ENCODE data around the gene KLK14. TPM values are rescaled to one million over a fixed set of nuclear protein-coding genes. Genes with fewer than 3 reads are reported as not detected.
A peak's percentile ranks its signal among the peaks of the same experiment; 100 is the strongest.

KLK14 gene
- total RNA-seq, 2 experiments from 2014 or later, result 0.61 to 0.76 TPM

DNA sequence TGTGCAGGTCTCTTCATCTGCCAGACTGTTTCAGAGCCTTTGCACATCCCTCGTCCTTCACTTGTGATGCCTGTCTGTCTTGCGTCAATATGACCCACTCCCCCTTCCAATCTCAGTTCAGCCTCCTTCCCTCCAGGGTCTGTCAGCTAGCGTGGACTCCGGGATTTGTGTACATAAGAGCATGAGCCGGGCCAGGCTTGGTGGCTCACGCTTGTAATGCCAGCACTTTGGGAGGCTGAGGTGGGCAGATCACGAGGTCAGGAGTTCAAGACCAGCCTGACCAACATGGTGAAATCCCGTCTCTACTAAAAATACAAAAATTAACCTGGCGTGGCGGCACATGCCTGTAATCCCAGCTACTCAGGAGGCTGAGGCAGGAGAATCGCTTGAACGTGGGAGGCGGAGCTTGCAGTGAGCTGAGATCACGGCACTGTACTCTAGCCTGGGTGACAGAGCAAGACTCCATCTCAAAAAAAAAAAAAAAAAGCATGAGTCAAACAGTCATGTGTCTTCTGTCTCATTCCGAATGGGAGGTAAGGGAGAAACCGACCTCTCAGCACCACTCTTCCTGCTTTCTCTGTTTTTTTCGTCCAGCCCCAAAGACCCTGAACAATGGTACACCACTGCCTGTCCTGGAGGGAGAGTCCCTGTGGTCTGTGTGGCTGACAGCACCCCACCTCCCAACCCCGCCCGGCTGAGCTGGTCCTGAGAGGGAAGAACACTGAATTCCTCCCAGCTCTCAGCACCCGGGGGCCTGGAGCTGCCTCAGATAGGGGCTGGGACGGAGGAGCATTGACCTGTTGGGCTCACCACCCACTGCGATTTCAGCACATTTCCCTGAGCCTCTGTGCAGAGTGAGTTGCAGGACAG is 39.7 kb upstream of the KLK14 start:
- H3K27me3 Mint-ChIP-seq, result no peaks in the 10 kb centered on the region
- H3K9me3 Mint-ChIP-seq, result no peaks in the 10 kb centered on the region
- POLR2A ChIA-PET, result no interaction called here
- peaks cover 51% of the 10 kb centered on the region for H3K4me1 Mint-ChIP-seq (ENCODE audit: low read depth)
- intact Hi-C loops (cut with micrococcal nuclease), result no loop called here
- no peak for DNase-seq
- CTCF ChIA-PET, result no interaction called here
- no peaks in the 10 kb centered on the region for H3K36me3 Mint-ChIP-seq
- H3K4me3 Mint-ChIP-seq, result no peak overlapping the region
- no peak overlapping the region for H3K27ac Mint-ChIP-seq

DNA sequence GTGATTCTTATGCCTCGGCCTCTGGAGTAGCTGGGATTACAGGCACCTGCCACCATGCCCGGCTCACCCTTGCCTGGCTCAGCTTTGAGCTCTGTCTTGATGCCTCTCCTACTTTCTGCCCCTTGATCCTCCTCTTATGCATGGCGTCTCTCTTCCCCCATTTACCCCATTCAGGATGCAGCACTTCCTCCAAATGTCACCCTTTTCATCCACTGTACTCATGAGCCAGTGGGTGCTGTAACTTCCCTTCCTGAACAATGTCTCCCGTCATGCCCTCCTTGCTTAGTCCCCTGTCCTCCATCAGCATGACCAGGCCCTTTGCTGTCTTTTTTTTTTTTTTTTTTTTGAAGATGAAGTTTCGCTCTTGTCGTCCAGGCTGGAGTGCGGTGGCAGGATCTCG is 38.6 kb upstream of the KLK14 start:
- ChIA-PET CTCF (no interaction called here), POLR2A (no interaction called here)
- Mint-ChIP-seq H3K27me3 (peaks cover under 1% of the 10 kb centered on the region), H3K27ac (no peak overlapping the region), H3K9me3 (no peaks in the 10 kb centered on the region), H3K4me1 (ENCODE audit: low read depth) (peaks cover 51% of the 10 kb centered on the region), H3K4me3 (no peak overlapping the region), H3K36me3 (no peaks in the 10 kb centered on the region)
- intact Hi-C loops (cut with micrococcal nuclease), result no loop called here
- no peak for DNase-seq

DNA sequence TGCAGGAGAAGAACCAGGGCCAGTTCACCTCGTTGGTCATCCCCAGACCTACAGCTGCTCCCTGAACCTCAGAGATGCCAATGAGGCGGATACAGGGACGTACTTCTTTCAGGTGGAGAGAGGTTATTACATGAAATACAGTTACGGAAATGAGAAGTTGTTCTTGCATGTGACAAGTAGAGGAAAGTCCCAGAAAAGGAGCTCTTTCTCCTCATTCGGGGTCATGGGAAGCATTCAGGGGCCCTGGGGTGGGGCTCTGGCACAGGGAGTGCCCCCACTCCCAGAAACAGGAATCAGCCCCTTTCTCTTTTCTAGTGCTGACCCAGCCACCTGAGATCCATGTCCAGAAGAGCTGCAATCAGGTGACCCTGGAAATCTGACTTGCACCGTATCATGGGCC is 37.5 kb upstream of the KLK14 start:
- H3K36me3 Mint-ChIP-seq, result no peaks in the 10 kb centered on the region
- peaks cover 3% of the 10 kb centered on the region for H3K27me3 Mint-ChIP-seq
- no peak overlapping the region for H3K4me3 Mint-ChIP-seq
- intact Hi-C loops (cut with micrococcal nuclease), result no loop called here
- no peak overlapping the region for H3K27ac Mint-ChIP-seq
- H3K4me1 Mint-ChIP-seq (ENCODE audit: low read depth), result peaks cover 58% of the 10 kb centered on the region
- ChIA-PET CTCF (interaction anchor here (0.7 to 1.2 kb wide), 2 partner anchors 99 to 139 kb away, joined by 3 read pairs; no protein-coding TSS in a partner anchor), POLR2A (no interaction called here)
- DNase-seq, result no peak
- no peaks in the 10 kb centered on the region for H3K9me3 Mint-ChIP-seq

DNA sequence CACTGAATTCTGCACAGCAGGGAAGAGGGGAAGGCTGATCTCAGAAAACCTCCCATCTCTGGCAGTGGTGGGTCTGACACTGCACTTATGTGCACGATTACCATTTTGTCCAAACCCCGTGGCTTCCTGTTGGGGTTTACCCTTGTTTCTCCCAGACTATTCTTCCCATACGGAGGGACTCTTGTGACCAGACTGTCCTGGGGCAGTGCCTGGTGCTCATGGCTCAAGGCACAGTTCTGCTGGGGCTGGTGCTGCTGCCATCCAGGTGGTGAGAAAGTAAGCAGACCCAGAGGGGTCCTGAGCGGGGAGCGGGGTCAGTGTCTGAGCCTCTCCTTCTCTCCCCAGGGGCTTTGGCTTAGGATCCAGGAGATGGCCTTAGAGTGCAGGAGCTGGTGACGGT is 36.9 kb upstream of the KLK14 start:
- no peak for DNase-seq
- Mint-ChIP-seq H3K27ac (no peak overlapping the region), H3K9me3 (no peaks in the 10 kb centered on the region), H3K4me3 (no peak overlapping the region), H3K4me1 (ENCODE audit: low read depth) (peaks cover 52% of the 10 kb centered on the region), H3K36me3 (no peaks in the 10 kb centered on the region), H3K27me3 (peaks cover 3% of the 10 kb centered on the region)
- intact Hi-C loops (cut with micrococcal nuclease), result no loop called here
- ChIA-PET CTCF (interaction anchor here (0.7 to 1.2 kb wide), 2 partner anchors 99 to 140 kb away, joined by 3 read pairs; no protein-coding TSS in a partner anchor), POLR2A (no interaction called here)

DNA sequence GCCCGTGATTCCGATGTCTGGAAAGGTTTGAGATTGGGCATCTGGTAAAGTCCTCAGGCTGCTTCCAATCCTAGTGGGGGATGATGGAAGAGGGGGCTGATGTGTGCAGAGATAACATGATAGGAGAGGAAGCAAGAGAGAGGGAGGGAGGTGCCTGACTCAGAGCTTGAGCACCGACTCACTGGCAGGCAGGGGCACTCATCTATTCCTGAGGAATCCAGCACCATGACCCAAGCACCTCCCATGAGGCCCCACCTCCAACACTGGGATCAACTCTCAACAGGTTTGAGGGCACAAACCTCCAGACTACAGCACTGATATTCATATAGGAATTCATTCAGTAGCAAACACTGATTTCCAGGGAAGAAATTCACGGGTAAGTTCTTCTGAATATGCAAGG is 36.4 kb upstream of the KLK14 start:
- POLR2A ChIA-PET, result no interaction called here
- H3K4me1 Mint-ChIP-seq (ENCODE audit: low read depth), result peaks cover 47% of the 10 kb centered on the region
- CTCF ChIA-PET, result no interaction called here

DNA sequence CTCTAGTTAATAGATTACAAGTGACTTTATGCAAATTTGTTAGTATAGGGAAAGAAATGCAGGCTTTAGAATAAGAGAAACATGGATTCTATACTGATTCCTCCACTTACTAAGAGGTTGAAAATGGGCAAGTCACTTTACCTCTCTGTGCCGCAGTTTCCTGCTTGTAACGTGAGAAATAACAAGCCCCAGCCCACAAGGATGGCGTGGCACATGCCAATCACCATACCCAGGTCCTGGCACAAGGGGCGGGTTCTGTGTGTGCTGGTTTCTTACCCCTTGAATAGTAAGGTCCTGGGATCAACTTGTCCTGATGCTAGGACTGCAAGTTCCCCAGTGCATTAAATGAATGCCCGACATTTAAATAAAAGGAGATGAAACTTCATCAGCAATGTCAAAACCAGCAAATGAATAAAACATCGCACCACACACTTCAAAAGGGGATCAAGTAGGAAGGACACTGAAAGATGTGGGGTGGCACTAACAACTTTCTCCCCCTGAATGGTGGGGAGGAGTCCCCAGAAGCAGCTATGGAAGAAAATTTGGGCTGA is 34.1 kb upstream of the KLK14 start:
- Mint-ChIP-seq H3K27me3 (peaks cover 3% of the 10 kb centered on the region), H3K4me3 (no peak overlapping the region), H3K36me3 (no peaks in the 10 kb centered on the region), H3K27ac (no peak overlapping the region), H3K4me1 (ENCODE audit: low read depth) (peaks cover 26% of the 10 kb centered on the region), H3K9me3 (no peaks in the 10 kb centered on the region)
- intact Hi-C loops (cut with micrococcal nuclease), result no loop called here
- CTCF ChIA-PET, result no interaction called here
- DNase-seq, result peak; percentile 60
- POLR2A ChIA-PET, result no interaction called here

More for the DNA sequence above, 36.4 kb upstream of the KLK14 start:
- DNase-seq, result no peak
- intact Hi-C loops (cut with micrococcal nuclease), result no loop called here
- no peaks in the 10 kb centered on the region for H3K9me3 Mint-ChIP-seq
- H3K27ac Mint-ChIP-seq, result no peak overlapping the region
- H3K27me3 Mint-ChIP-seq, result peaks cover 3% of the 10 kb centered on the region
- H3K4me3 Mint-ChIP-seq, result no peak overlapping the region
- H3K36me3 Mint-ChIP-seq, result no peaks in the 10 kb centered on the region

DNA sequence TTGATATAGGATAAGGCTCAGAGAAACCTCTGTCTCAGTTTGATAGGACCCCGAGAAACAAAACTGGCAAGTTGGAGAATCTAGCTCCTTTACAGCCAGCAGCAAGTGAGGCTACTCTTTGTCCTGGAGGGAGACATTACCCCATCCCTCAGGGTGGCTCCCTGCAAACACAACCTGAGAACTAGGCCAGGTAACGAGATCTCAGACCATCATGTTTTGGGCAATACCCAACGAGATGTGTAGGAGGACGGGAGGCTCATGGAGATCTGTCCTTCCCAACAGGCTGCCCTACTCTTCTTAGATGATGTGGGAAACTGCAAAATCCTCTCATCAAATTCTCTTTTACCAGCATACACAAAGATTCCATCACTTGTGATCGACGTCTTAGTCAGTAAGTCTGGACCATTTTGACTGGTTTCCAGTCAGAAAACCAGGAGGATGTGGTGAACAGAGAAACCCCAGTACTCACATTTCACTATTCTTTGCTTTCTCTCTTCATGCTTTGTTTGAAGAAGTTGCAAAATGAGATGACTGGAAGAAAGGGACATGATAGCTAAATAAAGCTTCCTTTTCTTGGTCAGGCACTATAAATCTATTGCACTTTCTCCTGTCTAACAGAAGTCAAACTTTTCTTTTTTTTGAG is 31.5 kb upstream of the KLK14 start:
- CTCF ChIA-PET, result interaction anchor here (0.6 to 1.3 kb wide), 5 partner anchors 13 to 148 kb away, joined by 3 to 6 read pairs (median 3); no protein-coding TSS in a partner anchor
- H3K36me3 Mint-ChIP-seq, result no peaks in the 10 kb centered on the region

DNA sequence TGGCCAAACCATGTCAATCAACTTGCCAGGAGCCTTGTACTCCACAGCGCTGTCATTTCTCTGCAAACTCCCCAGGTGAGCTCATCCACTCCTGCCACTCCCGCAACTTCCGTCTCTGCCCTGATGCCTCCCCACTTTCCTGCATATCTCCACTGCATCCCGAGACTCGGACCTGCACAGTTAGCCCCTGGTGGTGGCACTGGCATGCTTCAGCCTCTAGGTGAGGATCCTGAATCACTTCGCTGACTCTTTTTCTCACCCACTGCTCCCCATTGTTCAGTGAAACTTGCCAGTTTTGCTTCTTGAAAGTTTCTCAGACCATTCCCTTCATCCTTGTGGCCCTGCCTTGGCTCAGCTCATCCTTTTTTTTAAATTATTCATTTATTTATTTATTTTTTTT is 28.9 kb upstream of the KLK14 start:
- no peak overlapping the region for H3K4me3 Mint-ChIP-seq
- POLR2A ChIA-PET, result no interaction called here
- no peak overlapping the region for H3K27ac Mint-ChIP-seq
- peaks cover 3% of the 10 kb centered on the region for H3K27me3 Mint-ChIP-seq
- H3K36me3 Mint-ChIP-seq, result peaks cover 3% of the 10 kb centered on the region
- DNase-seq, result no peak
- CTCF ChIA-PET, result interaction anchor here (1.0 kb wide), 1 partner anchor 15 kb away, joined by 4 read pairs; no protein-coding TSS in a partner anchor
- intact Hi-C loops (cut with micrococcal nuclease), result loop anchor here (5.0 kb wide), 2 partner anchors 46 to 336 kb away; no protein-coding TSS in a partner anchor
- H3K4me1 Mint-ChIP-seq (ENCODE audit: low read depth), result peaks cover 26% of the 10 kb centered on the region
- H3K9me3 Mint-ChIP-seq, result no peaks in the 10 kb centered on the region

More for the DNA sequence above, 31.5 kb upstream of the KLK14 start:
- intact Hi-C loops (cut with micrococcal nuclease), result loop anchor here (1.0 to 5.0 kb wide), 6 partner anchors 9 to 333 kb away; no protein-coding TSS in a partner anchor
- Mint-ChIP-seq H3K9me3 (no peaks in the 10 kb centered on the region), H3K4me1 (ENCODE audit: low read depth) (peaks cover 24% of the 10 kb centered on the region), H3K4me3 (no peak overlapping the region), H3K27me3 (peaks cover 3% of the 10 kb centered on the region), H3K27ac (peak overlapping the region; percentile 90)
- DNase-seq, result no peak
- POLR2A ChIA-PET, result interaction anchor here (1.0 kb wide), 1 partner anchor 14 kb away, joined by 6 read pairs; no protein-coding TSS in a partner anchor

DNA sequence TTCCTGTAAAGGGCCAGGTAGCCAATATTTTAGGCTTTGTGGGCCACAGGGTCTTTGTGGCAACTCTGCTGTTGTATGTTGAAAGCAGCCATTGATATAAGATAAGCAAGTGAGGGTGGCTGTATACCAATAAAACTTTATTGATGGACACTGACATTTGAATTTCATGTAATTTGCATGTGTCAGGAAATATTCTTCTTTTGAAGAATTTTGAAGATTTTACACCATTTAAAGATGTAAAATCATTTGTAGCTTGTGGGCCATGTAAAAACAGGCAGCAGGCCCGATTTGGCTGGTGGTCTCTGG is 27.9 kb upstream of the KLK14 start:
- Mint-ChIP-seq H3K27ac (no peak overlapping the region), H3K36me3 (peaks cover 5% of the 10 kb centered on the region), H3K4me3 (no peak overlapping the region), H3K4me1 (ENCODE audit: low read depth) (peaks cover 23% of the 10 kb centered on the region), H3K27me3 (no peaks in the 10 kb centered on the region), H3K9me3 (no peaks in the 10 kb centered on the region)
- DNase-seq, result no peak
- intact Hi-C loops (cut with micrococcal nuclease), result loop anchor here (5.0 kb wide), 2 partner anchors 47 to 337 kb away; no protein-coding TSS in a partner anchor
- CTCF ChIA-PET, result no interaction called here
- POLR2A ChIA-PET, result no interaction called here

DNA sequence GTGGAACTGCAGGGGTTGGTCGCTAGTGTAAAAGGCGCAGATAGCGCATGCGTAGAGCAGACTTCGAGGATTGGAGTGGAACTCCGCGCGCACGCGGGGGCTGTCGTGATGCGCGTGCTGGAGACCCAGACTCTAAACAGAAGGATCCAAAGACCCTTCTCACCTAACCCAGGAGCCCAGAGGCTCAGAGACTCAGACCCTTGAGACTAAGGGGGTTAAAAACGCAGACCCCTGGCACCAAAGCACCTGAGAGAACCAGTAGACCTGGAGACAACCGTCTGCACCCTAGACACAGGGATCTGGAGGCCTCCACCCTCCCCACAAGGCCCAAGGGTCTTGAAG is 26.1 kb upstream of the KLK14 start:
- ChIA-PET CTCF (interaction anchor here (1.6 kb wide), 1 partner anchor 49 kb away, joined by 4 read pairs; no protein-coding TSS in a partner anchor), POLR2A (no interaction called here)
- H3K4me1 Mint-ChIP-seq (ENCODE audit: low read depth), result peaks cover 31% of the 10 kb centered on the region
- intact Hi-C loops (cut with micrococcal nuclease), result loop anchor here (2.0 kb wide), 2 partner anchors 304 to 598 kb away; partner anchors contain the start of gene JOSD2
- H3K4me3 Mint-ChIP-seq, result peak overlapping the region; percentile 93
- DNase-seq, result no peak
- peaks cover 10% of the 10 kb centered on the region for H3K36me3 Mint-ChIP-seq
- no peaks in the 10 kb centered on the region for H3K9me3 Mint-ChIP-seq
- H3K27ac Mint-ChIP-seq, result peak overlapping the region; percentile 81
- no peaks in the 10 kb centered on the region for H3K27me3 Mint-ChIP-seq

DNA sequence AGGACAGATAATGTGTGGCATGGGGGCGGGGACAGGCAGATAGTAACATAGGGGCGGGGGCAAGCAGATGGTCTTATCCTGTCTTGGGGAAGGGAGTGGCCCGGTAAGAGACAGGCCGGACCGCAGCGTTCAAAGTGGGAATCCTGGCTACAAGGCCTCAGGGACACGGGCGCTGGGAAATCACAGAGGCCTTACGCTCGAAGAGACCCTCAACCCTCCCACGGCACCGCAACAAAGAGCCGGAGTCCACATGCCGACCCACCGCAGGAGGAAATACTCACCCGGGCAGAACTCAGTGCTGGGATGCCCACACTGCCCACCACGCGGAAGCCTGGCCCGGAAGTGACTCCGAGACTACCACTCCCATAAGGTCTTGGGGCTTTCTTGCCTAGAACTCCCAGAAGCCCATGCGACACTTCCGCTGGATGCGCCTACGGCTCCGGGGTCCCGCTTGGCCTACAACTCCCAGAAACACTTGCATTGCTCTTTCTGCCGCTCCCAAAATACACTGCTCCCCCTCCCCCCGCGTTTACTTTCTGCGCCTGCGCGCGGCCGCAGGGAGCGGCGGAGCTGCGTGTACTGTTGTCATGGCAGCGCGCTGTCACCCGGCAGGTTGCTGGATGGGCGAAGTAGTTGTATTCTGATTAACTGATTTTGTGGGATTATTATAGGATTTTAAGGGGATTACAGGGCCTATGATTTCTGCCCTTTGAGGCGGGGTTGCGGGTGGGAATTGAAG is 25.5 kb upstream of the KLK14 start, which contains the start of gene CTU1:
Gene CTU1, minus strand, starts transcription at position 344 of the 739 bp plus-strand sequence. CDS start 3,840 bp downstream, outside the sequence.
- DNase-seq, result peak; percentile 99
- Mint-ChIP-seq H3K27me3 (no peaks in the 10 kb centered on the region), H3K27ac (peak within 1 kb of the TSS; percentile 81), H3K4me3 (peak within 1 kb of the TSS; percentile 93), H3K4me1 (ENCODE audit: low read depth) (peaks cover 35% of the 10 kb centered on the region), H3K9me3 (no peaks in the 10 kb centered on the region), H3K36me3 (peaks cover 14% of the 10 kb centered on the region)
- POLR2A ChIA-PET, result no interaction called here
- intact Hi-C loops (cut with micrococcal nuclease), result loop anchor here (2.0 kb wide), 2 partner anchors 303 to 597 kb away; partner anchors contain the start of gene JOSD2
- CTCF ChIA-PET, result interaction anchor here (1.6 kb wide), 1 partner anchor 50 kb away, joined by 4 read pairs; no protein-coding TSS in a partner anchor
